HG03159 (cell line): ENCODE data around the gene MEDAG.

Experiments used
- ATAC-seq: cut with Tn5 transposase; IDR thresholded peaks from one replicate; pipeline ENCODE4 v1.9.1; 2021; ENCODE audit warnings: mild to moderate bottlenecking, moderate library complexity; ENCODE audit not compliant: unreplicated experiment

Gene MEDAG

GRCh38 chr13:30905932-30906383 lies at the start of gene MEDAG:
TSS of gene MEDAG (plus strand) at chr13:30906271. CDS start at chr13:30906516, 245 bp downstream.
- no peak for ATAC-seq

GRCh38 chr13:30857018-30857417 lies 49.1 kb upstream of the MEDAG start:
- no peak for ATAC-seq

GRCh38 chr13:30857636-30858035 lies 48.4 kb upstream of the MEDAG start:
- no peak for ATAC-seq

GRCh38 chr13:30859326-30859725 lies 46.7 kb upstream of the MEDAG start:
- ATAC-seq = no peak

GRCh38 chr13:30861163-30861562 lies 44.9 kb upstream of the MEDAG start:
- ATAC-seq = no peak

- ATAC-seq = no peak
Measured at GRCh38 chr13:30861836-30862467, 44.1 kb upstream of the MEDAG start.

GRCh38 chr13:30862707-30863106 lies 43.4 kb upstream of the MEDAG start:
- ATAC-seq = no peak

GRCh38 chr13:30863231-30863630 lies 42.8 kb upstream of the MEDAG start:
- ATAC-seq = no peak

- no peak for ATAC-seq
Measured at GRCh38 chr13:30863796-30864195, 42.3 kb upstream of the MEDAG start.

GRCh38 chr13:30864433-30865122 lies 41.5 kb upstream of the MEDAG start:
- no peak for ATAC-seq

GRCh38 chr13:30865123-30866049 lies 40.7 kb upstream of the MEDAG start:
- peak; percentile 94 for ATAC-seq

- ATAC-seq = no peak
Measured at GRCh38 chr13:30866677-30867076, 39.4 kb upstream of the MEDAG start.

GRCh38 chr13:30867089-30867669 lies 38.9 kb upstream of the MEDAG start:
- ATAC-seq = no peak

GRCh38 chr13:30868799-30869470 lies 37.1 kb upstream of the MEDAG start:
- ATAC-seq = no peak

GRCh38 chr13:30869491-30869890 lies 36.6 kb upstream of the MEDAG start:
- no peak for ATAC-seq

- peak; percentile 76 for ATAC-seq
Measured at GRCh38 chr13:30870049-30870884, 35.8 kb upstream of the MEDAG start.

GRCh38 chr13:30870916-30871587 lies 35.0 kb upstream of the MEDAG start:
- ATAC-seq = no peak

GRCh38 chr13:30871588-30872275 lies 34.3 kb upstream of the MEDAG start:
- no peak for ATAC-seq

GRCh38 chr13:30872276-30872594 lies 33.8 kb upstream of the MEDAG start:
- no peak for ATAC-seq
